ELR (cell line): ENCODE data around the gene PRDM5.

Source experiments
- DNase-seq: peaks from one replicate; pipeline ENCODE4 v3.0.0-alpha.2; 2015; ENCODE audit warnings: low read depth

The PRDM5 gene

GRCh38 chr4:120903419-120903818 lies 19.1 kb downstream of the PRDM5 start:
- no peak for DNase-seq

- DNase-seq = no peak
These were observed 19.6 kb downstream of the PRDM5 start for GRCh38 chr4:120902925-120903324.

GRCh38 chr4:120901731-120902130 lies 20.8 kb downstream of the PRDM5 start:
- no peak for DNase-seq

- DNase-seq = no peak
These were observed 24.4 kb downstream of the PRDM5 start for GRCh38 chr4:120897981-120898719.

- no peak for DNase-seq
These were observed 27.0 kb downstream of the PRDM5 start for GRCh38 chr4:120895554-120895953.

- DNase-seq = no peak
These were observed 29.2 kb downstream of the PRDM5 start for GRCh38 chr4:120893314-120893713.

GRCh38 chr4:120886191-120886590 lies 36.3 kb downstream of the PRDM5 start:
- no peak for DNase-seq

GRCh38 chr4:120881846-120882245 lies 40.7 kb downstream of the PRDM5 start:
- DNase-seq = no peak

GRCh38 chr4:120881351-120881750 lies 41.2 kb downstream of the PRDM5 start:
- DNase-seq = no peak

- DNase-seq = no peak
These were observed 45.5 kb downstream of the PRDM5 start for GRCh38 chr4:120877021-120877420.

- DNase-seq = no peak
These were observed 47.4 kb downstream of the PRDM5 start for GRCh38 chr4:120874792-120875774.

GRCh38 chr4:120873554-120873953 lies 49.0 kb downstream of the PRDM5 start:
- no peak for DNase-seq

GRCh38 chr4:120871173-120871572 lies 51.4 kb downstream of the PRDM5 start:
- DNase-seq = no peak

- no peak for DNase-seq
These were observed 52.2 kb downstream of the PRDM5 start for GRCh38 chr4:120870279-120870673.

GRCh38 chr4:120869613-120870278 lies 52.8 kb downstream of the PRDM5 start:
- no peak for DNase-seq

- DNase-seq = no peak
These were observed 55.0 kb downstream of the PRDM5 start for GRCh38 chr4:120867506-120867905.

GRCh38 chr4:120865985-120866384 lies 56.5 kb downstream of the PRDM5 start:
- DNase-seq = no peak

- DNase-seq = no peak
These were observed 57.6 kb downstream of the PRDM5 start for GRCh38 chr4:120864969-120865368.

- no peak for DNase-seq
These were observed 60.1 kb downstream of the PRDM5 start for GRCh38 chr4:120862432-120862831.

GRCh38 chr4:120861852-120862251 lies 60.7 kb downstream of the PRDM5 start:
- DNase-seq = no peak

GRCh38 chr4:120858776-120859175 lies 63.8 kb downstream of the PRDM5 start:
- DNase-seq = peak; percentile 45

GRCh38 chr4:120857312-120857711 lies 65.2 kb downstream of the PRDM5 start:
- no peak for DNase-seq

GRCh38 chr4:120856294-120856693 lies 66.2 kb downstream of the PRDM5 start:
- no peak for DNase-seq
